Endothelial cell of hepatic sinusoid (primary cell): ENCODE measurements around the gene RTN4RL1.
"Not testable (repeated sequence)": the region's sequence is repeated elsewhere in the genome, so short reads cannot be mapped to it uniquely, and the experiment has no call there.

Source experiments
- in situ Hi-C: cut with HindIII; loops from 2 replicates; pipeline ENCODE4 v1.10.0; 2017; ENCODE audit warnings: low sequenced_read_pairs

The RTN4RL1 gene

DNA sequence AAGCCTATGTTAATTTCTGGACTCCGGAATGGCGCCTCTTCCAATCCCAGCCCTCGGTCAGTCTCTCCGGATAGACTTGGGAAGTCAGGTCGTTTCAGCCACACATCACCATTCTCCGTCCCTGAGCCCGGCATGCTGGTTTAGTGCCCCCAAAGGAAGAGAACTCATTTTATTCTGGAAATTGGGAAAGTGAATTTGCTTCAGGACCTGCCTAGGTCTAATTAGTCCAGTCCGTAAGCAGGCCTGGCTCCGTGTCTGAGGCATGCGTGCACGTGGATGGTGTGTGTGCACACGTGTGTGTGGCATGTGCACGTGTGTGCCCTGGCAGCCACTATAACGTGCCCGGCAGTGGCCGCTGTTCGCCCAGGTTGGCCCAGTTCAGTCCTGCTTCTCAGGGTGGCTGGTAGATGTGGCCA is 117.9 kb downstream of the RTN4RL1 start:
- in situ Hi-C loops = no loop called here

DNA sequence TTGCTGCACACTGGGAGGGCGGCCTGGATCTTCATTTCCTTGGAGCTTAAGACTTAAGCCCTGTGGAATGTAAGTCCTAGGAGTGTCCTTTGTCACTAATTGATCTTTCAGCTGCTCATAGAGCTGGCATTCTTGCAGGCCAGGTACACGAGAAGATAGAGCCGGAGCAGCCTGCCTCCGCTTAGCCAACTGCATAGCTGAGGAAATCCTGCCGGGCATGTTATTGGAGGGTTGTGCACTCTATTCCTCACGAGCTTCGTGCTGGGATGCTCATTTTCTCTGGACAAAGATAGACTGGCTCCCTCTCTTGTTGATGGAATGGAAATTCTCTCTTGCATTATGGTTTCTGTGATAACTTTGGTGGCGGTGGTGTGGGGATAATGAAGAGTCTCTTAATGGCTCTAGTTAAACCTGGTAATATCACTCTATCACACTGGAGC is 118.5 kb downstream of the RTN4RL1 start:
- in situ Hi-C loops = no loop called here

- in situ Hi-C loops = no loop called here
Measured at GRCh38 chr17:1905190-1905913, 119.8 kb downstream of the RTN4RL1 start.

GRCh38 chr17:1904273-1905182 is 120.6 kb downstream of the RTN4RL1 start:
- in situ Hi-C loops = no loop called here

- in situ Hi-C loops = no loop called here
Measured at GRCh38 chr17:1899403-1900000, 125.6 kb downstream of the RTN4RL1 start.

- in situ Hi-C loops = no loop called here
Measured at GRCh38 chr17:1898872-1899271, 126.3 kb downstream of the RTN4RL1 start.

- in situ Hi-C loops = no loop called here
Measured at GRCh38 chr17:1898332-1898731, 126.8 kb downstream of the RTN4RL1 start.

DNA sequence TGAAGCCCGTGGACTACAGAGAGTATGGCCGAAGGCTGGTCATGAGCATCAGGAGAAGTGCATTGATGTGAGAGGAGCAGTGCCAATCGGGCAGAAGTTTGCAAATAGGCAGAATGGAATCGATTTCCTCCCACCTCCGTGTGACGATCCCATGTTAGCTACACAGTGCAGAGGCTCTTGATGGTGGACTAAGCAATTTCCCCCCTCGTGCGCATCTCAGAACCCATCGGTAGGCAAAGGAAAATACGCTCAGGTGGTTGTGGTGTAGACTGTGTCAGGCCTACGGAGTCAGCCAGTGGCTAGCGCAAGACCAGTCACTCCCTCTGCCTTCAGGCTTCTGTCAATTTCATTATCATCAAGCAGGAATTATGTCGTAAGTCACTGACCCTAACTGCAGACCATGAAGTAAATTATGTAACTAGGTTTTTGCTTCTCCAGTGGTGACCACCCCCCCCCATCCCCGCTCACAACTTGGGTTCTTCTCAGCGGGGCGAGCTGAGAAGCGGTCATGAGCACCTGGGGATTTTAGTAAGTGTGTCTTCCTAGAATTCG is 128.0 kb downstream of the RTN4RL1 start:
- in situ Hi-C loops = no loop called here

- in situ Hi-C loops = no loop called here
Measured at GRCh38 chr17:1896243-1897104, 128.7 kb downstream of the RTN4RL1 start.

DNA sequence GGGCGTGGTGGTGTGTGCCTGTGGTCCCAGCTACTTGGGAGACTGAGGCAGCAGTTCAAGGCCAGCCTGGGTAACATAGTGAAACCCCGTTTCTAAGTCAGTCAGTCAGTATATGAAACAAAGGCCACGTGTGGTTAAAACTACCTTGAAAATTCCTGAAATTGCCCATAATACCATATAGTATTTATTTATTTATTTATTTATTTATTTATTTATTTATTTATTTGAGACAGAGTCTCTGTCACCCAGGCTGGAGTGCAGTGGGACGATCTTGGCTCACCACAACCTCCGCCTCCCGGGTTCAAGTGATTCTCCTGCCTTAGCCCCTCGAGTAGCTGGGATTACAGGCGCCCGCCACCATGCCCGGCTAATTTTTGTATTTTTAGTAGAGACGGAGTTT is 129.7 kb downstream of the RTN4RL1 start:
- in situ Hi-C loops = not testable (repeated sequence)

GRCh38 chr17:1894753-1895339 is 130.3 kb downstream of the RTN4RL1 start:
- in situ Hi-C loops = no loop called here

DNA sequence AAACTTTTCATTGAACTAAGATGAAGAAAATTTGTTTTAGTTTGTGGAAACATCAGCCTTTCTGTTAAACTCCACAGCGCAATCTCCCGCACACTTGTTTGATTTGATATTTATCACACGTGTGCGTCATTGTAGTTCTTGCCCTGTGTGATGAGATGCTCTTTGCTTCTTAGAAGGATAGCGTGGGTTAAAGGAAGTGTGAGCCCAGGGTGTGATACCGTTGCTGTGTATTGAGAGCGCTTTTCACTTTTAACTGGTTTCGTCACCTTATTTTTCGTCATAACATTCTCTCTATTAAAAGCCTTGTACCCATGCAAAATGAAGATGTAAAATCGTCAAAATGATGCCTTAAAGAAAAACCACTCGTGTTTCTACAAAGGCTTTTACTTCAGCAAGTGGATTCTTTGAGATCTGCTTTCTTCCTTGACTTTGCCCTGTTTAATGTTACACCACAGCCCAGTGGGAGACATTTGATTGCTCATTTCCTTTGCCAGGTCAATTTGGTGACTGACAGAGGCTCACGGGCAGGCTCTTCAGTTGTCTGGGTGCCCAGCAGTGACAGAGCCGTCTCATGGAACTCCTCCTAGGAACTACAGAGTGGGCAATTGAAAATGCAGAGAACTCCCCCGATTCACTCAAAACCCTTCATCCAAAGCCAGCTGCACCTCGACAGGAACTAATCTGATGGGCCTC is 134.2 kb downstream of the RTN4RL1 start:
- in situ Hi-C loops = no loop called here

DNA sequence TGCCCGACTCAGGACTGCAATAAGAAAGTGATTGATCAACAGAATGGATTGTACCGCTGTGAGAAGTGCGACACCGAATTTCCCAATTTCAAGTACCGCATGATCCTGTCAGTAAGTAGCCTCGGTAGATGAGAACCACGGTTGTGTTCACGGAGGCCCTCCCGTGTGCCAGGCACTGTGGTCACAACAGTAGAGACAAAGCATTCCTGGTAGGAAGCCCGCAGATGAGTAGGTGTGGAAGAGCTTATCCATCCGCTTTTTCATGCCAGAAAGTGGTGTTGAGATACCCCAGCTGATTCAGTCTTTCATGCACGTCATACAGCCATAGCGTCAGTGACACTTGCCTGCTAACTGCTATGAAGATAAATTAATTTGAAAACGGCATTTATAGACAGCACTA is 136.4 kb downstream of the RTN4RL1 start:
- in situ Hi-C loops = loop anchor here (10.0 kb wide), 2 partner anchors 64 to 146 kb away; partner anchors contain the start of genes DPH1 and SMYD4
